ENCODE data around the gene TTC5.
"Not testable (repeated sequence)": the region's sequence is repeated elsewhere in the genome, so short reads cannot be mapped to it uniquely, and the experiment has no call there.

TTC5 gene

GRCh38 chr14:20305265-20306078 is at the start of gene TTC5:
TTC5 (minus strand) TSS chr14:20305951; CDS start chr14:20305937, 14 bp downstream.
- peak; percentile 81 for DNase-seq

DNA sequence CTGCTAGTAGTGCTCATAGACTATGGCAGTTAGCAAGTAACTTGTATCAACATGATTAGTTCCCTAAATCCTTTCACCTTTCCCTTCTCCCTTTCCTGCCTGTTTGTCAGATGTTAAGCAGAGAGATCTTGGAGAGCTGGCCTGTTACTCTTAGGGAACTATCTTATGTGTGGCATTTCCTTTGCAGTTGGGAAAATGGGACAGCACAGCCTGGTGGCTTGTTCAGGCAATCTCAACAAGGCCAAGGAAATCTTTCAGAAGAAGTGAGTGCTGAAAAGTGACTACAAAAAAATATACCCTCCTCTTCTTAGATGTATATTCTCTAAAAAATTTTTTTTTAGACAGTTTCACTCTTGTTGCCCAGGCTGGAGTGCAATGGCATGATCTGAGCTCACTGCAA is 45.1 kb upstream of the TTC5 start:
- no peak for DNase-seq

GRCh38 chr14:20350282-20350681 is 44.5 kb upstream of the TTC5 start:
- DNase-seq: no peak

DNA sequence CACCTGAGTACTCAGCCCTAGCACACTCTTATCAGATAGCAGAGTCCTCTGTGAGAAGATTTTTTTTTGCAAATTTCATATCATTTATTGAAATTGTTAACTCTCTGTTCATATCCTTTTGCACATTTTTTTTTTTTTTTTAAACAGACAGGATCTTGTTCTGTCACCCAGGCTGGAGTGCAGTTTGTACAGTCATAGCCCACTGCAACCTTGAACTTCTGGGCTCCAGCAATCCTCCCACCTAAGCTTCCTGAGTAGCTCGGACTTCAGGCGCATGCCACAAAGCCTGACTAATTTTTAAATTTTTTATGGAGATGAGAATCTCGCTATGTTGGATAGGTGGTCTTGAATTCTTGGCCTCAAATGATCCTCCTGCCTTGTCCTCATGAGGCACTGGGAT is 42.0 kb upstream of the TTC5 start:
- DNase-seq: no peak

GRCh38 chr14:20346713-20347112 is 41.0 kb upstream of the TTC5 start:
- DNase-seq: no peak

- DNase-seq: no peak
Observed at GRCh38 chr14:20345366-20345765, 39.6 kb upstream of the TTC5 start.

DNA sequence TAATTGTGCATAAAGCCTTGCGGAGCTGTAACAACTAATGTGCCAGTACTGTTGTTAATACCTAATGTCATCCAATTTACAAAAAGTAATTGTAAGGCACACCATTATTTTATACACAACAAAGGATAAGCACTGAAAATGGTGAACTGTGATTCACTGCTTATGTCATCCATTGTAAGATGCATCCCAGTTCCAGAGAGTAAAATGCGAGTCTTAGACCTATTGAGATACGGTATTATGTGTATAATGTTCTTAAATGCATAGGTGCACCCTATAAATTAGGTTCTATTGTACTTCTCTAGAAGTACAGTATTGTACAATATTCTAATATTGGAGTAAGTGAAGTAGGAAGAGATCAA is 38.1 kb upstream of the TTC5 start:
- DNase-seq: peak; percentile 53

DNA sequence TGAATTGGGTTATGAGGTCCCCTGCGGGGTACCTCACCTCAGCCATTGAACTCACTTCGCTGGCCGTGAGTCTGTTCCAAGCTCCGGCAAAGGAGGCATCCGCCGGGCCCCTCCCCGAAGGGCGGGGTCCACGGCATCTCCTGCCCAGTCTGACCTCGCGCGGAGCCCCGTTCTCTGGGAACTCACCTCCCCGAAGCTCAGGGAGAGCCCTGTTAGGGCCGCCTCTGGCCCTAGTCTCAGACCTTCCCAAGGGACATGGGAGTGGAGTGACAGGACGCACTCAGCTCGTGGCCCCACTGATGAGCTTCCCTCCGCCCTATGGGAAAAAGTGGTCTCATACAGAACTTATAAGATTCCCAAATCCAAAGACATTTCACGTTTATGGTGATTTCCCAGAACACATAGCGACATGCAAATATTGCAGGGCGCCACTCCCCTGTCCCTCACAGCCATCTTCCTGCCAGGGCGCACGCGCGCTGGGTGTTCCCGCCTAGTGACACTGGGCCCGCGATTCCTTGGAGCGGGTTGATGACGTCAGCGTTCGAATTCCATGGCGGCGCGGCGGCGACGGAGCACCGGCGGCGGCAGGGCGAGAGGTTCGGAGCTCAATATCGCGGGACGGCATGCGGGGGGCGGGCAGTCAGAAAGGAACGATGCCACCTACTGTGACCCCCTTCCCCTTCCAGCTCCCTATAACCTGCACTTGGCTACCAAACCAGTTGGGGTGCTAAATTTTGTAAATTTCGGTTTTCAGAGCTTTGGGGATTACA is 37.5 kb upstream of the TTC5 start, which contains the start of gene PARP2:
TSS of gene PARP2 (plus strand) at position 544 of the 770 bp plus-strand sequence. CDS start at position 551, 7 bp downstream.
- peak; percentile 100 for DNase-seq

GRCh38 chr14:20341646-20342045 is 35.9 kb upstream of the TTC5 start:
- DNase-seq: peak; percentile 10

GRCh38 chr14:20341032-20341431 is 35.3 kb upstream of the TTC5 start:
- not testable (repeated sequence) for DNase-seq

DNA sequence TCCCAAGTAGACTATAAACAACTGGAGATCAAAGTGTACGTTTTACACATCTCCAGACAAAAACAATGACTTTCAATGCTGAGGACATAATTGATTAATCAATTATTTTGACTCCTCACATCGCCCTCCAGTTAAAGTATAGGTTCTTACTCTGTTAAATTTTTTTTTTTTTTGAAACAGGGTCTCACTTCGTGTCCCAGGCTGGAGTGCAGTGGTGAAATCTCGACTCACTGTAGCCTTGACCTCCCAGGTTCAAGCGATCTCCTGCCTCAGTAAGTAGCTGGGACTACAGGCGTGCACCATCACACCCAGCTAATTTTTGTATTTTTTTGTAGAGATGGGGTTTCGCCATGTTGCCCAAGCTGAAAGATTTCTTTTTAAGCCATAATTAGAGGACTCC is 28.3 kb upstream of the TTC5 start:
- no peak for DNase-seq

GRCh38 chr14:20333494-20333841 is 27.7 kb upstream of the TTC5 start:
- no peak for DNase-seq

- peak; percentile 95 for DNase-seq
Observed at GRCh38 chr14:20332788-20333493, 27.2 kb upstream of the TTC5 start, which contains the start of gene CCNB1IP1. CCNB1IP1 (minus strand) TSS chr14:20333279; CDS start chr14:20316523, 16,756 bp downstream.

DNA sequence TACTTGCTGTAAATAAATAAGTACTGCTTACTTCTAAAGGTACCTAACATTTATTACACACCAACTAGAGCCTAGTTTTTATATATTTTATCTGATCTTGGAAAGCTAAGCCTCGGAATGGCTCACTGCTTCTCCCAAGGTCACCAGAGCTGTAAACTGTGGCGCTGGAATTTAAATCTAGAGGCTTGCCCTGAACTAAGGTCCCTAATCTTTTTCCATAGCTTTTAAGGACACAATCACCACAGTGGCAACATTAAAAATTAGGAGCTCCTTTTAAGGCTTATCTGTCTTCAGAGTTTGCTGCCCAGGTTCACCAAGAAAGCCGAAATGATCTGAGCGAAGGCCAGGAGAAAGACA is 26.7 kb upstream of the TTC5 start:
- no peak for DNase-seq

- no peak for DNase-seq
Observed at GRCh38 chr14:20331053-20331613, 25.4 kb upstream of the TTC5 start.

GRCh38 chr14:20329355-20329754 is 23.6 kb upstream of the TTC5 start:
- no peak for DNase-seq

DNA sequence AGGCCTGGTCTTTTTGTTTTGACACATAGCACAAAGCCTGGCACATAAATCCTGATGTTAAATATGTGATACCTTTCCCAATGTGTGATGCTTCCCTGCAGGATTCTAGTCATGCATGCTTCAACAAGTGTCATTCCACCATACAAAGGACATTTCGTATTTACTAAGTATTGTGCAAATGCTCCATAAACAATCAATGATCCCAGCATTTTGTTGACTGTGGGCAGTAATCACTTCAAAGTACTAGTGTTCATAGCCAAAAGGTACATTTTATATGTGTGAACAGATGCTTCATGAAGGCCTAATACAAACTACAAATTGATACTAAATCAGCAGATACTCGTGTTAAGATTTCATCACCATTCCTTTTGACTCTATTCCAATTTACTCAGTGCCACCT is 23.0 kb upstream of the TTC5 start:
- no peak for DNase-seq

DNA sequence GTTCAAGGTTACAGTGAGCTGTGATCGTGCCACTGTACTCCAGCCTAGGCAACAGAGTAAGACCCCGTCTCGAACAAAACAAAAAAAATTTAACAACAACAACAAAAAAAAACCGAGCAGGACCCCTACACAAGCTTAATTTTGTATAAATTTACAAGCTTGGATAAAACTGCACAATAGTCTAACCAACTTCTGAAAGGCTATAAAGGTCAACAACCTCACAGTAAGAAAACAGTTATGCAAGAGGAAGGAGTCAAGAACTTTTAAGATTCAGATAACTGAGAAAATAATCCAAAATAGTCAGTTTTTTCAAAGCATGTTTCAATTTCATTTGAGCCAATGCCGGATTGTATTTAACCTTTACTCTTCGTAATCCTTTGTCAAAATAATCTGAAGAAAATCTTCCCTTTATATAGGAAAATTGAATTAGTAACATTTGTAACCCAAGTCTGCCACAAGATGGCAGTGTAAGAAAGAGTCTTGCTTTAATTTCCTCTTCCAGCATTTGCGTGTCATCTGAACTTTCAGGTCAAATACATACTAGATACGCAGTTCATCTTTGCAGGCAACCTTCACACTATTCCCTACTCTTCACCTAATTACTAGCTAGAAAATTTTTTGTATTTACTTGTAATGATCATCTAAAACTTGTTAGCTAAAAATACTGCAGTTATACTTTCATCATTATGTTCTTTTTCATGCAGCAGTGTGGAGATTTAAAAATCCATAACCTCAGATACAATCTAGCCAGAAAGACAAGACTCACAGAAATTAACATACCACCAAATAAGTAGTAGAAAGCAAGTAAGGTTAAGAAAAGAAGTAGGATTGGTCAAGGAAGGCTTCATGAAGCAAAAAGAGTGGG is 21.5 kb upstream of the TTC5 start:
- DNase-seq: peak; percentile 81

DNA sequence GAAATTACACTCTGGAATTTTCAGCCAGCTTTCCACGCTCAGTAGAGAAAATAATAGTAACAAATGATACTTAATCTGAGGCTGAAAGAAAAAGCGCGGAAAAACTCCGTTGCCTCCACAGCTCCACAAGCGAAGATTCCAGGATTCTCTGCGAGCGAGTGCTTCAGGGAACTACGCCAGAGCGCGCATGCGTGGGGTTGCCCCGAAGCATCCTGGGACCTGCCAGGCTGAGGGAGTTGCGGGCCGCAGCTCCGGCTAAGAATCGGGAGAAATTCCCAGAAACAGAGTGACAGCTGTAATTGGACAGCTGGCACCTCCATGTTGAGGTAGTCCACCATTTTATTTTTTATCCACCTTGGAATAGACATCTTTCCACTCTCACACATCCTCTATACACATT is 12.0 kb upstream of the TTC5 start:
- no peak for DNase-seq

GRCh38 chr14:20314026-20314425 is 8.3 kb upstream of the TTC5 start:
- DNase-seq: no peak

- DNase-seq: no peak
Observed at GRCh38 chr14:20306079-20306423, 300 bp upstream of the TTC5 start.

DNA sequence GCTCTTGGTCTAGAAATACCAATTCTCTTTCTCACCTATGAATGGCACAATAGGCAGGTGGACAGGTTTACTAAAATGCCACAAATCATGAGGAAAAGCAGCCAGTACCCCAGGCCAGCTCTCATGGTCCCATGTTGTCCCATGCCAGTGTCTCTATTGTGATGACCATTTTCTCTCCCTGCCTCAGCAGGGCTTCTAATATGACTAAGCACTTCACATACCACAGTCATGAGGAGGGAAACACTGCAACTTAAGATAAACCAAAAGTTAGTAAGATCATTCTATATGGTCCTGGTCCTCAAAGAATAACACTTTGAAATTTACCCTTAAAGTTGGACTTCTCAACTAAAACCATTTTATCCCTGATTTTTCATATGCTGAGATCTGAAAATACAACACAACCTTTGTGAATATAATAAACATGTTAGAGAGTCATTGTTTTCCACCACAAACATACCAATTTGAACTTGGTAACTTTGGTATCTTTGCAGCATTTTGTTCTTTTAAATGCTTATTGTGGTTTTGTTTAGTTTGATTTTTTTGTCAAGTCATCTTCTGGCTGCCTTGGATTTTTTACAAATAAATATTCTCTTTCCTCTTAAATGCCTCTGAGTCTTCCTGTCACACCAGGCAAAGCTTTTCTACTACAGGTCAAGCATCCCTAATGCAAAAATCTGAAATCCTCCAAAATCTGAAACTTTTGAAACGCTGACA is 3.6 kb downstream of the TTC5 start:
- DNase-seq: no peak
